Testis (tissue), 3 donors: ENCODE data around the gene DPF3. TPM values are rescaled to one million over a fixed set of nuclear protein-coding genes. Genes with fewer than 3 reads are reported as not detected.

Experiments used
- DNase-seq: peaks from one replicate; pipeline ENCODE4 v3.0.0-alpha.2; 2019
- H3K27ac ChIP-seq, 2 donors: fragments of 200-600 bp; sonication (generic); one replicate each; pipeline ENCODE4 v1.5.1; 2019
- H3K27me3 ChIP-seq: fragments of 200-600 bp; sonication (generic); one replicate; pipeline ENCODE4 v1.5.1; 2019
- H3K36me3 ChIP-seq: fragments of 200-600 bp; sonication (generic); one replicate; pipeline ENCODE4 v1.5.1; 2017; ENCODE audit warnings: low read depth; ENCODE audit errors: missing control alignments
- H3K4me1 ChIP-seq: fragments of 200-600 bp; sonication (generic); one replicate; pipeline ENCODE4 v1.5.1; 2019
- H3K4me3 ChIP-seq, 2 donors: fragments of 200-600 bp; sonication (generic); one replicate each; pipeline ENCODE4 v1.5.1; 2017 to 2019
- H3K9me3 ChIP-seq: fragments of 200-600 bp; sonication (generic); one replicate; pipeline ENCODE4 v1.5.1; 2017
- POLR2A ChIP-seq: fragments of 450-650 bp; IDR thresholded peaks from one replicate; pipeline ENCODE4 v1.6.1; 2017; ENCODE audit warnings: antibody characterized with exemption, mild to moderate bottlenecking, moderate library complexity
- WGBS, 2 donors: methylation state at CpG; one replicate each; pipeline ENCODE4 v1.1.5; 2018; 5-methylcytosine and 5-hydroxymethylcytosine counted together
- intact Hi-C: fragments of 100-400 bp; cut with DNase I; formaldehyde crosslinking; loops from one replicate; pipeline ENCODE4 v1.15.1; 2023; ENCODE audit warnings: low total_unique reads
- polyA plus RNA-seq: library from polyadenylated mRNA; stranded (reverse); fragments of 350-450 nt; fragmentation: Illumina TruSeq; extraction: RNeasy Lipid Tissue Mini Kit (QIAGEN cat#74804); gene quantifications from one replicate; pipeline ENCODE4 v1.2.3, GENCODE V29; 2014; ENCODE audit warnings: low read depth, low replicate concordance; ENCODE audit not compliant: insufficient read depth
- total RNA-seq, 2 donors: library from RNA; depleted of rRNA; stranded (reverse); fragments of >200 nt; gene quantifications; one replicate each; pipeline ENCODE4 v1.2.3, GENCODE V29; 2016
- TF ChIP-seq, protein P1 (sequence below), 3 experiments: fragments of 450-650 bp in 2 of 3; fragments of 200-600 bp in 1 of 3; sonication (generic) in 1 of 3; IDR thresholded peaks; one replicate each; pipeline ENCODE4 v1.5.1; 2016 to 2019; ENCODE audit warnings: antibody characterized with exemption in 3 of 3, mild to moderate bottlenecking in 2 of 3, moderate library complexity in 1 of 3

DPF3 gene
- total and polyA plus RNA-seq, 3 donors from 2014 or later: 14.6 to 41.6 (median 26.4) TPM

GRCh38 chr14:72880820-72881219 is 13.1 kb downstream of the DPF3 start:
- intact Hi-C loops: no loop called here
- Histone ChIP-seq H3K36me3 (no peaks in the 10 kb centered on the region), H3K27ac (no peak overlapping the region), H3K4me1 (peaks cover 6% of the 10 kb centered on the region), H3K4me3 (no peak overlapping the region), H3K9me3 (no peaks in the 10 kb centered on the region), H3K27me3 (no peaks in the 10 kb centered on the region)
- no peak for TF ChIP-seq POLR2A
- TF ChIP-seq, protein P1, sequence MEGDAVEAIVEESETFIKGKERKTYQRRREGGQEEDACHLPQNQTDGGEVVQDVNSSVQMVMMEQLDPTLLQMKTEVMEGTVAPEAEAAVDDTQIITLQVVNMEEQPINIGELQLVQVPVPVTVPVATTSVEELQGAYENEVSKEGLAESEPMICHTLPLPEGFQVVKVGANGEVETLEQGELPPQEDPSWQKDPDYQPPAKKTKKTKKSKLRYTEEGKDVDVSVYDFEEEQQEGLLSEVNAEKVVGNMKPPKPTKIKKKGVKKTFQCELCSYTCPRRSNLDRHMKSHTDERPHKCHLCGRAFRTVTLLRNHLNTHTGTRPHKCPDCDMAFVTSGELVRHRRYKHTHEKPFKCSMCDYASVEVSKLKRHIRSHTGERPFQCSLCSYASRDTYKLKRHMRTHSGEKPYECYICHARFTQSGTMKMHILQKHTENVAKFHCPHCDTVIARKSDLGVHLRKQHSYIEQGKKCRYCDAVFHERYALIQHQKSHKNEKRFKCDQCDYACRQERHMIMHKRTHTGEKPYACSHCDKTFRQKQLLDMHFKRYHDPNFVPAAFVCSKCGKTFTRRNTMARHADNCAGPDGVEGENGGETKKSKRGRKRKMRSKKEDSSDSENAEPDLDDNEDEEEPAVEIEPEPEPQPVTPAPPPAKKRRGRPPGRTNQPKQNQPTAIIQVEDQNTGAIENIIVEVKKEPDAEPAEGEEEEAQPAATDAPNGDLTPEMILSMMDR (IDR thresholded peaks at IDR 0.05): no peak
- DNase-seq: no peak
- WGBS, 2 donors: 92 to 100% methylated on average over 2 of the region's 2 CpGs

GRCh38 chr14:72880164-72880563 is 13.7 kb downstream of the DPF3 start:
- H3K9me3 ChIP-seq: no peaks in the 10 kb centered on the region
- no peak overlapping the region for H3K27ac ChIP-seq
- TF ChIP-seq POLR2A: no peak
- TF ChIP-seq, protein P1 (IDR thresholded peaks at IDR 0.05): no peak
- H3K4me1 ChIP-seq: peaks cover 6% of the 10 kb centered on the region
- H3K36me3 ChIP-seq: no peaks in the 10 kb centered on the region
- intact Hi-C loops: no loop called here
- no peak overlapping the region for H3K4me3 ChIP-seq
- DNase-seq: no peak
- 83 to 93% methylated on average over 2 of the region's 2 CpGs for WGBS, 2 donors
- H3K27me3 ChIP-seq: no peaks in the 10 kb centered on the region

DNA sequence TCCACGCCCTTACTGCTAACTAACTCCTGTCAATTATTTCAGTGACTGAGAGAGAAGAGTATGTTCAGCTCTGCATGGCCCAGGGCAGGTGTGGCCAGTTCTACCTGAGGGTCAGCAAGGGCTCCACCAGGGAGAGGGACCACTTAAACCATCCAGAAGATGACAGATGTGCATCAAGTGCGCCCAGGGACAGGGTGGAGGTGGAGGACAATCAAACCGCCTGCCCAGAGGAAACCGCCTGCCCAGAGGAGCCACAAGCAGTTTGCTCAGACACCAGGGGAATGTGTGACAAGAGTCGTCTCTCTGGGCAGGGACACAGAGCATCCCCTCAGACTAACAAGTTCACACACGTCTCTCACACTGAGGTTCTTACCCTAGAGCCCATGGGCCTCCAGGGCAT is 14.5 kb downstream of the DPF3 start:
- H3K9me3 ChIP-seq: no peaks in the 10 kb centered on the region
- TF ChIP-seq, protein P1 (IDR thresholded peaks at IDR 0.05): no peak
- TF ChIP-seq POLR2A: no peak
- H3K4me3 ChIP-seq: no peak overlapping the region
- H3K27ac ChIP-seq: no peak overlapping the region
- intact Hi-C loops: no loop called here
- DNase-seq: no peak
- WGBS, 2 donors: 80 to 88% methylated on average over 4 to 6 of the region's 6 CpGs
- H3K27me3 ChIP-seq: no peaks in the 10 kb centered on the region
- H3K4me1 ChIP-seq: peaks cover 6% of the 10 kb centered on the region
- no peaks in the 10 kb centered on the region for H3K36me3 ChIP-seq

DNA sequence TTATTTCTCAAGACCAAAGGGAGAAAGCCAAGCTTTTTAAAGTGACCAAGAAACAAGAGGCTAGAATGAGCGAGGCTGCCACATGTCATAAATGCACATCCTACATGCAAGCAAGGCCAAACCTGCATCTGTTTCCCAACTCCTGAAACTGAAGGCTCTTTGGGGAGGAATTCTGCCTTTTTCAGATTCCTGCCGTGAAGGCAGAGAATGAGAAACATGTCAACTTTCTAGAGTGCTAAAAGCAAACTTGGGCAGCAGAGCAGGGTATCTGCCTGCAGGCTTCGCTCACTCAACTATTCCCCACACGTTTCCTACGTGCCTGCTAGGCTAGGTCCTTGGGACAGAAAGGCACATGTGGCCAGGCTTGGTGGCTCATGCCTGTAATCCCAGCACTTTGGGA is 15.2 kb downstream of the DPF3 start:
- intact Hi-C loops: no loop called here
- no peak overlapping the region for H3K27ac ChIP-seq
- no peak for DNase-seq

GRCh38 chr14:72876710-72877063 is 17.2 kb downstream of the DPF3 start:
- H3K27me3 ChIP-seq: no peaks in the 10 kb centered on the region
- no peaks in the 10 kb centered on the region for H3K9me3 ChIP-seq
- H3K4me1 ChIP-seq: no peaks in the 10 kb centered on the region
- H3K27ac ChIP-seq: no peak overlapping the region
- H3K4me3 ChIP-seq: no peak overlapping the region
- no peaks in the 10 kb centered on the region for H3K36me3 ChIP-seq
- 51 to 87% methylated on average over 4 of the region's 4 CpGs for WGBS, 2 donors
- intact Hi-C loops: no loop called here
- no peak for DNase-seq
- no peak for TF ChIP-seq POLR2A
- TF ChIP-seq, protein P1 (IDR thresholded peaks at IDR 0.05): no peak

More for the DNA sequence above, 15.2 kb downstream of the DPF3 start:
- H3K27me3 ChIP-seq: no peaks in the 10 kb centered on the region
- peaks cover 5% of the 10 kb centered on the region for H3K4me1 ChIP-seq
- H3K36me3 ChIP-seq: no peaks in the 10 kb centered on the region
- no peak for TF ChIP-seq POLR2A
- TF ChIP-seq, protein P1 (IDR thresholded peaks at IDR 0.05): no peak
- H3K9me3 ChIP-seq: no peaks in the 10 kb centered on the region
- H3K4me3 ChIP-seq: no peak overlapping the region
- 86 to 87% methylated on average over 5 of the region's 5 CpGs for WGBS, 2 donors
